Body of pancreas (tissue), 4 donors: Measurements from ENCODE around the gene COG3. TPM values are rescaled to one million over a fixed set of nuclear protein-coding genes. Genes with fewer than 3 reads are reported as not detected.
"Not testable (repeated sequence)": the region's sequence is repeated elsewhere in the genome, so short reads cannot be mapped to it uniquely, and the experiment has no call there.

ENCODE experiments used
- ATAC-seq: fragments of 150-250 bp; one replicate; pipeline ENCODE4 v1.9.1; 2016
- DNase-seq, 4 donors: peaks; one replicate each; pipeline ENCODE4 v3.0.0-alpha.2; 2019
- H3K27ac ChIP-seq, 4 donors: fragments of 200-600 bp; sonication (generic); 1 replicate in 3 of 4; 2 replicates in 1 of 4; pipeline versions ENCODE4 v1.5.1 to v1.6.1; 2016 to 2019; ENCODE audit warnings: mild to moderate bottlenecking in 1 of 4, mixed read lengths in 1 of 4, moderate library complexity in 1 of 4
- H3K27me3 ChIP-seq, 2 donors: fragments of 200-600 bp; sonication (generic); one replicate each; pipeline ENCODE4 v1.6.0; 2016; ENCODE audit warnings: mild to moderate bottlenecking in 1 of 2
- H3K36me3 ChIP-seq, 2 donors: fragments of 200-600 bp; sonication (generic); replicated peaks in 1 of 2; 2 replicates each; pipeline ENCODE4 v1.5.1; 2016; ENCODE audit warnings: low read depth in 2 of 2; ENCODE audit not compliant: insufficient read depth in 1 of 2
- H3K4me1 ChIP-seq: fragments of 200-600 bp; sonication (generic); one replicate; pipeline ENCODE4 v1.6.0; 2016
- H3K4me3 ChIP-seq, 2 donors: fragments of 200-600 bp; sonication (generic); 1 replicate in 1 of 2; 2 replicates in 1 of 2; pipeline ENCODE4 v1.5.1; 2016 to 2019
- H3K9me3 ChIP-seq, 3 donors: fragments of 200-600 bp; sonication (generic); 1 replicate in 2 of 3; 2 replicates in 1 of 3; pipeline ENCODE4 v1.5.1; 2016
- POLR2A ChIP-seq, 3 donors: fragments of 450-650 bp; IDR thresholded peaks; one replicate each; pipeline ENCODE4 v1.6.1; 2016; ENCODE audit warnings: antibody characterized with exemption in 3 of 3, mild to moderate bottlenecking in 2 of 3
- WGBS, 2 donors: methylation state at CpG; one replicate each; pipeline ENCODE4 v1.1.5; 2017; 5-methylcytosine and 5-hydroxymethylcytosine counted together
- intact Hi-C: fragments of 100-400 bp; cut with DNase I; formaldehyde crosslinking; loops from one replicate; pipeline ENCODE4 v1.15.1; 2023
- total RNA-seq, 2 donors: library from RNA; depleted of rRNA; stranded (reverse); fragments of >200 nt; gene quantifications; one replicate each; pipeline ENCODE4 v1.1.0, GENCODE V29; 2016
- TF ChIP-seq, protein P1 (sequence below), 7 experiments: fragments of 450-650 bp in 4 of 7; fragments of 200-600 bp in 3 of 7; sonication (generic) in 3 of 7; IDR thresholded peaks; one replicate each; pipeline ENCODE4 v1.5.1; 2016 to 2019; ENCODE audit warnings: antibody characterized with exemption in 7 of 7

COG3 gene, protein sequence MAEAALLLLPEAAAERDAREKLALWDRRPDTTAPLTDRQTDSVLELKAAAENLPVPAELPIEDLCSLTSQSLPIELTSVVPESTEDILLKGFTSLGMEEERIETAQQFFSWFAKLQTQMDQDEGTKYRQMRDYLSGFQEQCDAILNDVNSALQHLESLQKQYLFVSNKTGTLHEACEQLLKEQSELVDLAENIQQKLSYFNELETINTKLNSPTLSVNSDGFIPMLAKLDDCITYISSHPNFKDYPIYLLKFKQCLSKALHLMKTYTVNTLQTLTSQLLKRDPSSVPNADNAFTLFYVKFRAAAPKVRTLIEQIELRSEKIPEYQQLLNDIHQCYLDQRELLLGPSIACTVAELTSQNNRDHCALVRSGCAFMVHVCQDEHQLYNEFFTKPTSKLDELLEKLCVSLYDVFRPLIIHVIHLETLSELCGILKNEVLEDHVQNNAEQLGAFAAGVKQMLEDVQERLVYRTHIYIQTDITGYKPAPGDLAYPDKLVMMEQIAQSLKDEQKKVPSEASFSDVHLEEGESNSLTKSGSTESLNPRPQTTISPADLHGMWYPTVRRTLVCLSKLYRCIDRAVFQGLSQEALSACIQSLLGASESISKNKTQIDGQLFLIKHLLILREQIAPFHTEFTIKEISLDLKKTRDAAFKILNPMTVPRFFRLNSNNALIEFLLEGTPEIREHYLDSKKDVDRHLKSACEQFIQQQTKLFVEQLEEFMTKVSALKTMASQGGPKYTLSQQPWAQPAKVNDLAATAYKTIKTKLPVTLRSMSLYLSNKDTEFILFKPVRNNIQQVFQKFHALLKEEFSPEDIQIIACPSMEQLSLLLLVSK
- total RNA-seq = 10 to 100 TPM; 49.0 to 52.7 TPM

DNA sequence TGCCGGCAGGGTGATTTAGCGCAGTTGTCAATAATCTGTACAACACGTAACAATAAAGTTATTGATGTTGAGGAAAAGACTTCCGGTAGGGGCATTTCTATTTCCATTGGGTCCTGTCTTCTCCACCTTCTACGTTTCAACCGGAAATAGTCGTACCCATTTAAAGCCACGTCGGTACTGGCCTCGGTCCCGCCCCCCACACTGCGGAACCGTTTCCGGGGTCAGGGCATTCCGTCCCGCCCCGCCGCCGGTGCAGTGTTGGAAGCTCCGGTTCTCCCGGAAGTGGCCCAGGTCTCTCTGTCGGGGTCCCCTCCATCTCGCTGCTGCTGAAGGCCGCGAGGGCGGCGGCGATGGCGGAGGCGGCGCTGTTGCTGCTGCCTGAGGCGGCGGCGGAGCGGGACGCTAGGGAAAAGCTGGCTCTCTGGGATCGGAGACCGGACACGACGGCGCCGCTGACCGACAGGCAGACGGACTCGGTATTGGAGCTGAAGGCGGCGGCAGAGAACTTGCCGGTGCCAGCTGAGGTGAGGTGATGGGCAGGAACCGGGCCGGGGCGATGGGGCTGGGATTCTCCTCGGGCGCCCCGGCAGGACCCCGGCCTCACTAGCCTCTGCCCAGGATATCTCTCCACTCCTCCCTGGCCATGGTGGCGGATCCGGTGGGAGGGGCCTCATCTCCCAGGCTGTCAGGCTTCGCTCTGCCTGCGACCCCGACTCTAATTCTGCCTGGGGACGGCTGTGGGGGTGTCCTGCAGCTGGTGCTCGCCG is at the start of gene COG3:
Gene COG3 (plus strand): TSS at position 253 of the 767 bp plus-strand sequence. CDS start 98 bp downstream, at position 351.
- peak; percentile 95 to 97 (median 96) for DNase-seq
- 0% methylated on average over 24 to 63 of the region's 63 CpGs for WGBS, 2 donors
- Histone ChIP-seq H3K27ac (peak within 1 kb of the TSS; percentile 77 to 97 (median 96)), H3K36me3 (no peaks in the 10 kb centered on the region), H3K9me3 (no peaks in the 10 kb centered on the region), H3K4me1 (peaks cover 42% of the 10 kb centered on the region), H3K27me3 (no peaks in the 10 kb centered on the region), H3K4me3 (peak within 1 kb of the TSS; percentile 87 to 93)
- TF ChIP-seq, protein P1, sequence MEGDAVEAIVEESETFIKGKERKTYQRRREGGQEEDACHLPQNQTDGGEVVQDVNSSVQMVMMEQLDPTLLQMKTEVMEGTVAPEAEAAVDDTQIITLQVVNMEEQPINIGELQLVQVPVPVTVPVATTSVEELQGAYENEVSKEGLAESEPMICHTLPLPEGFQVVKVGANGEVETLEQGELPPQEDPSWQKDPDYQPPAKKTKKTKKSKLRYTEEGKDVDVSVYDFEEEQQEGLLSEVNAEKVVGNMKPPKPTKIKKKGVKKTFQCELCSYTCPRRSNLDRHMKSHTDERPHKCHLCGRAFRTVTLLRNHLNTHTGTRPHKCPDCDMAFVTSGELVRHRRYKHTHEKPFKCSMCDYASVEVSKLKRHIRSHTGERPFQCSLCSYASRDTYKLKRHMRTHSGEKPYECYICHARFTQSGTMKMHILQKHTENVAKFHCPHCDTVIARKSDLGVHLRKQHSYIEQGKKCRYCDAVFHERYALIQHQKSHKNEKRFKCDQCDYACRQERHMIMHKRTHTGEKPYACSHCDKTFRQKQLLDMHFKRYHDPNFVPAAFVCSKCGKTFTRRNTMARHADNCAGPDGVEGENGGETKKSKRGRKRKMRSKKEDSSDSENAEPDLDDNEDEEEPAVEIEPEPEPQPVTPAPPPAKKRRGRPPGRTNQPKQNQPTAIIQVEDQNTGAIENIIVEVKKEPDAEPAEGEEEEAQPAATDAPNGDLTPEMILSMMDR (IDR thresholded peaks at IDR 0.05) = peak in 4 of 7 experiments; percentile 23 to 90 (median 84)
- TF ChIP-seq POLR2A (IDR thresholded peaks at IDR 0.05) = peak; percentile 82 to 93 (median 91)
- ATAC-seq = peak; percentile 99
- intact Hi-C loops = no loop called here

DNA sequence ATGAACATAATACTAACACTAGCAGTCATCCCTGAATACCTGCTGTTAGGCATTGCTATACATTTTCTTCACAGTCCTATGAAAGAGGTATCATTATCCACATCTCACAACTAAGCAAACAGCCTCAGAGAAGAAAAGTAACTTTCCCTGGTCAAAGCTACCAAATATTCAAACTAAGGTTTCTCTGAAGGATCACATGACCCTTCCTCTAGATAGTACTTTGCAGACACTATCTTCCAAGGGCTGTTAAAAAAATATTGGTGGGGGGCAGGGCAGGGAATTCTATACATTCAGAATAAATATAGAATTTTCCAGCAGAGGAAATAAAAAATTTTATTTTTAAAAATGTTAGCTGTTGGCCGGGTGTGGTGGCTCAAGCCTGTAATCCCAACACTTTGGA is 49.6 kb upstream of the COG3 start:
- WGBS, 2 donors = 87 to 88% methylated on average over 1 of the region's 1 CpG
- no peak for ATAC-seq
- Histone ChIP-seq H3K27ac (peak overlapping the region; percentile 48 to 93 (median 90)), H3K27me3 (no peaks in the 10 kb centered on the region), H3K4me3 (no peak overlapping the region), H3K9me3 (no peaks in the 10 kb centered on the region), H3K4me1 (peaks cover 46% of the 10 kb centered on the region), H3K36me3 (no peaks in the 10 kb centered on the region)
- intact Hi-C loops = no loop called here
- TF ChIP-seq, protein P1 (IDR thresholded peaks at IDR 0.05) = no peak
- no peak for TF ChIP-seq POLR2A (IDR thresholded peaks at IDR 0.05)
- DNase-seq = no peak

DNA sequence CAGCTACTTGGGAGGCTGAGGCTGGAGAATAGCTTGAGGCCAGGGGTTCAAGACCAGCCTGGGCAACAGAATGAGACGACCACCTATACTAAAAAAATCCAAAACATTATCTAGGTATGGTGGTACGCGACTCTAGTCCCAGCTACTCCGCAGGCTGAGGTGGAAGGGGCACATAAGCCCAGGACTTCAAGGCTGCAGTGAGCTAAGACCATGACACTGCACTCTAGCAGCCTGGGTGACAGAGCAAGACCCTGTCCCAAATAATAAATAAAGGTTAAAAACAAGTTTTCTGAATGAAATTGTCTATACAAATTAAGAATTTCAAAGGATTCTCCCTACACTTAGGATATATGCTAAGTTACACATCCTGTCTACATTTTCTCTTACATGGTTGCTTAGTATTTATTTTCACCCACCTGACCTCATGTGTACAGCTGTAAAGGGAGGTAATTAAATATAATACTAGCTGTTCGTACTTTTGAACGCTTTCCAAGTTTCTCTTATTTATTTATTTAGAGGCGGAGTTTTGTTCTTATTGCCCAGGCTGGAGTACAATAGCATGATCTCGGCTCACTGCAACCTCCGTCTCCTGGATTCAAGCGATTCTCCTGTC is 48.1 kb upstream of the COG3 start:
- WGBS, 2 donors = 36 to 42% methylated on average over 10 of the region's 10 CpGs
- intact Hi-C loops = no loop called here
- TF ChIP-seq, protein P1 (IDR thresholded peaks at IDR 0.05) = no peak
- no peak for TF ChIP-seq POLR2A (IDR thresholded peaks at IDR 0.05)
- DNase-seq = no peak
- Histone ChIP-seq H3K27ac (peak overlapping the region in 3 of 4 donors; percentile 78 to 93 (median 87)), H3K4me1 (peaks cover 46% of the 10 kb centered on the region), H3K4me3 (peak overlapping the region; percentile 59 to 72), H3K27me3 (no peaks in the 10 kb centered on the region), H3K9me3 (no peaks in the 10 kb centered on the region), H3K36me3 (no peaks in the 10 kb centered on the region)
- no peak for ATAC-seq

- peak; percentile 89 for ATAC-seq
- Histone ChIP-seq H3K9me3 (no peaks in the 10 kb centered on the region), H3K36me3 (no peaks in the 10 kb centered on the region), H3K27me3 (no peaks in the 10 kb centered on the region), H3K4me1 (peaks cover 35% of the 10 kb centered on the region), H3K4me3 (peak within 1 kb of the TSS; percentile 59 to 72), H3K27ac (peak within 1 kb of the TSS; percentile 76 to 93 (median 82))
- WGBS, 2 donors = 0 to 1% methylated on average over 8 to 58 of the region's 64 CpGs
- intact Hi-C loops = no loop called here
- DNase-seq = peak; percentile 90 to 96 (median 95)
- TF ChIP-seq, protein P1 (IDR thresholded peaks at IDR 0.05) = no peak
- TF ChIP-seq POLR2A (IDR thresholded peaks at IDR 0.05) = peak; percentile 55 to 82 (median 80)
Measured at GRCh38 chr13:45417790-45418534, 46.8 kb upstream of the COG3 start, which contains the start of gene SLC25A30. Gene SLC25A30 (minus strand): TSS chr13:45418373. CDS start chr13:45411425, 6,948 bp downstream.

- intact Hi-C loops, H3K9me3 ChIP-seq, H3K36me3 ChIP-seq, H3K27ac ChIP-seq, H3K27me3 ChIP-seq, ATAC-seq, H3K4me3 ChIP-seq, DNase-seq: not testable (repeated sequence)
- WGBS, 2 donors = 97% methylated on average over 16 of the region's 16 CpGs
- H3K4me1 ChIP-seq = peaks cover 23% of the 10 kb centered on the region
Measured at GRCh38 chr13:45419389-45419788, 45.4 kb upstream of the COG3 start.
